ENCODE results near the gene ST6GALNAC3.

GRCh38 chr1:76269155-76269554, 194.6 kb downstream of the ST6GALNAC3 start:
- TF ChIP-seq RCOR1 (IDR thresholded peaks at IDR 0.05; ENCODE audit: low read depth, low read length) (no peak), RNF2 (IDR thresholded peaks at IDR 0.05; ENCODE audit: borderline replicate concordance, low read depth) (no peak), ZFP36 (IDR thresholded peaks at IDR 0.05; ENCODE audit: borderline replicate concordance, partially characterized antibody) (no peak), JUN (IDR thresholded peaks at IDR 0.05) (no peak), NR3C1 (IDR thresholded peaks at IDR 0.05) (no peak)

All from A549 (cell line).